HT1080 (cell line): Measurements from ENCODE around the gene ZNF75A. TPM values are rescaled to one million over a fixed set of nuclear protein-coding genes. Genes with fewer than 3 reads are reported as not detected.

Source experiments
- DNase-seq: peaks from one replicate; pipeline ENCODE4 v3.0.0-alpha.2; 2015; ENCODE audit warnings: low read depth
- total RNA-seq: library from RNA; depleted of rRNA; stranded (reverse); fragments of >200 nt; shearing (Covaris generic); gene quantifications from 2 replicates; pipeline ENCODE4 v1.2.3, GENCODE V29; 2014

Gene ZNF75A
- total RNA-seq, 1 experiment from 2014 or later: 12.2 TPM

- DNase-seq: no peak
Measured at GRCh38 chr16:3285131-3285530, 20.2 kb upstream of the ZNF75A start.

DNA sequence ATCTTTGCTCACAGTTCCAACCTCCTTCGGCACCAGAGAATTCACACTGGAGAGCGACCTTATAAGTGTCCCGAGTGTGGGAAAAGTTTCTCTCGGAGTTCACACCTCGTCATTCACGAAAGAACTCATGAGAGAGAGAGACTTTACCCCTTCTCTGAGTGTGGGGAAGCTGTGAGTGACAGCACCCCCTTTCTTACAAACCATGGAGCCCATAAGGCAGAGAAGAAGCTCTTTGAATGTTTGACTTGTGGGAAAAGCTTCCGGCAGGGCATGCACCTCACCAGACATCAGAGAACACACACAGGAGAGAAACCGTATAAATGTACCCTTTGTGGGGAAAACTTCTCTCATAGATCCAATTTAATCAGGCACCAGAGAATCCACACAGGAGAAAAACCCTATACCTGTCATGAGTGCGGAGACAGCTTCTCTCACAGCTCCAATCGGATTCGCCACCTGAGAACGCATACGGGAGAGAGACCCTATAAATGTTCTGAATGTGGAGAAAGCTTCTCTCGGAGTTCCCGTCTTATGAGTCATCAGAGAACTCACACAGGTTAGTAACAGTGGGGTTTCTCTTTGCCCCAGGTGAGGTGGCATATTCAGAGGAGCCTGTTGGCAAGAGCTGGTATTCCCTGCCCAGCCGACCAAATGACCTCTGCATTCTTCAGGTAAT lies 15.2 kb upstream of the ZNF75A start:
- DNase-seq: no peak

DNA sequence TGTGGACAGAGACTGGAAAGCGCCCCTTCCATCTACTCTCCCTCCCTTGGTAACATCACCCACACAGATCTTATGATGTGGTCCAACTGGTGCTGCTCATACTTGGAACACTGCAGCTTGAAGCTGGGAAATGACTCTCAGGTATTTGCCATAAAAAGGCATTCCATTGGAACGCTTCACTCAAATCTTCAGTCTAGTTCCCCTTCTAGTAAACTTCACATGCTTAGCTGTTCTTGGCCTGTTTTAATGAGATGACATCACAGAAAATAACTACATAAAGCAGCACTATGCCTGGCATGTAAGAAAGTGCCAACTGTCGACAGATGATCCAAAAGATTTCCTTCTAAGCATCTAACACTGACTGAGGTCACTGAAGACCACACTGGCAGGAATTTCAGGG lies 12.7 kb upstream of the ZNF75A start:
- DNase-seq: no peak

DNA sequence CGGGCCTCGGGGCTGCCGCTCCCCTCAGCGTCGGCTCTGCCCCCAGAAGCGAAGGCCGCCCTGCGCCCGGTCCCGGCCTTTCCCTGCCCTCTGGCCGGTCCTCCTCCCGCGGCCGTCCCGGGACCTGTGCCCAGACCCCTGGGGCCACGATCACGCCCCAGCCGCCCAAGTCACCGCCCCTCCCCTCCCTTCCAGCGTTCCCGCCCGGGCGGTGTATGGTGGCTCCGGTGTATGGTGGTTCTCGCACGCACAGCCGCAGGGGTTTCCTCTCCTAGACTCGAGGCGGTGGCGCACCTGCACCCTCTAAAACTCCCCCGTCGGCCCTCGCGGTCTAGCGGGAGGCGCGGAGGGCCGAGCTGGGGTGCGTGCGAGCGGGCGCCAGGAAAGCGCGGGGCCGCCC lies 10.1 kb upstream of the ZNF75A start:
- DNase-seq: no peak

DNA sequence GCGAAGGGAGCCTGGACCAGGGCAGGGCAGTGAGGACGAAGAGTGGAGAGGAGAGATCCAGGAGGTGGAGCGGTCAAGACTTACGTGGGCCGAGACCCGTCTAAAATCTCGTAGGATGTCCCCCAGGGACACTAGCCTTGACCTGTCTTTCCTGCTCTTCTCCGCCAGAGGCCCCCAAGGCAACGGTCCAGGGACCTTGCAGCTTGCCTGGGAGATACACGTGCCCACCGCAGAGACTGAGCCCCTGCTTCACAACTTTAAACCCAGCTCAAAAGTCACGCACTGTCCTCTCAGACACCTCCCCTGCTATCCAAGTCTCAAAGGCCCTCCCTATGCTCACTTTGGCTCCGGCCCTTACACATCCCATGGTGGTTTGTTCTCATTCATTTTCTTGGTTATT lies 9.5 kb upstream of the ZNF75A start:
- no peak for DNase-seq

DNA sequence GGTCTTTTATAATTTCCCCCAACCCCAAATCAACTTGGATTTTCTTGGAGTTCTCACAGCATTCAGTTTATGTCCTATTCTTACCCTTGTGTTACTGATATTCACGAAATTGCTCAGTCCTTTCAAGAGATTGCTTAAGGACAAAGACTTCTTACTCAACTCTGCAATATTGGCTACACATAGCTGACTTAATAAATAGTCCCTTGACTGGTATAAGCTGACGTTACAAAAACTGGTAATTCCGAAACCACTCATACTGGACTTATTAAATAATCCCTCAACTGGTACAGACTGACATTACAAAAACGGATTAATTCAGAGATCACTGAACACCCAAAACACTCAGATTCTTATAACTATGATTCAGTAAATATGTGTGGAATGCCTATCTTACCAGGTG lies 927 bp upstream of the ZNF75A start:
- no peak for DNase-seq

DNA sequence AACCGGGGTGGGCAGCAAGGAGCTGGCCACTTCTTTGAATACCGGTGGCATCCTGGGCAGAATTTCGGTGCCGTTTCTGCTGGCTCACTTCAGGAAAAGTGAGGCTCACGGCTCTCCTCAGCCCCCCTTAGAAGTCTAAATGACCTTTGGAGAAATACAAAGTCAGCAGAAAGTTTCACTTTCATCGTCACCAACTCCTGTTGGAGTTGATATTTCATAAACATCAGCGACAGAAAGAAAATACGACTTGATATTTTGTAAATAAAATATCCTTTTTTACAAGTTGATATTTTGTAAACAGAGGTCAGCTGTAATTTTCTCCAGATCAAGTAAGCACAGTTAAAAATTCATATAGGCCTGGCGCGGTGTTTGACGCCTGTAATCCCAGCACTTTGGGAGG lies 781 bp downstream of the ZNF75A start:
- DNase-seq: no peak

DNA sequence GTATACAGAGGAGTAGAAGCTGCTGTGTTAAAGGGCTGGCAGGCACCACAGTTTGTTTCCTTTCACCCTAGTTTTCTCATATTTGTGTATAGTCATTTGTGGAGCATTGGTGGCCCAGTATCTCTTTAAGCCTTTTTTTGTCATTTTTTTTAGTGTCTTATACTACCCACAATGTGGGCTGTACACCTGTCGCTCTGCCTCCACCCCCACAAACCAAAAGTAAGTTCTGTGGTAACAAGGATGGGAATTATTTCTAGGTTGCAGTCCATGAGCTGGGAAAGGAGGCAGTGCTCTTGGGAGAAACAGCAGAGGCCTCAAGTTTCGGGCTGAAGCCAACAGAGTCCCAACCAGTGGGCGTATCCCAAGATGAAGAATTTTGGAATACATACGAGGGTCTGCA lies 6.2 kb downstream of the ZNF75A start:
- no peak for DNase-seq

DNA sequence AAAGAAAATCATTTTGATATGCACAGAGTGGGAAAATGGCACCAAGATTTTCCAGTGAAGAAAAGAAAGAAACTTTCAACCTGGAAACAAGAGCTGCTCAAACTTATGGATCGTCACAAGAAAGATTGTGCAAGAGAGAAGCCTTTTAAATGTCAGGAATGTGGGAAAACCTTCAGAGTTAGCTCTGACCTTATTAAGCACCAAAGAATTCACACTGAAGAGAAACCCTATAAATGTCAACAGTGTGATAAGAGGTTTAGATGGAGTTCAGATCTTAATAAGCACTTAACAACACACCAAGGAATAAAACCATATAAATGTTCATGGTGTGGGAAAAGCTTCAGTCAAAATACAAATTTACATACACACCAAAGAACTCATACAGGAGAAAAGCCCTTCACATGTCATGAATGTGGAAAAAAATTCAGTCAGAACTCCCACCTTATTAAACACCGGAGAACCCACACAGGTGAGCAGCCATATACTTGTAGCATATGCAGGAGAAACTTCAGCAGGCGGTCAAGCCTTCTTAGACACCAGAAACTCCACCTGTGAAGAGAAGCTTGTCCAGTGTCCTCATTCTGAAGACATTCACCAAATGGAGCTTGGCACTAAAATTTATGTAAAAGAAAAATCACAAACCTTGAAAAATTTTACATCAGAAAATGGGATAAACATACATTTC lies 12.2 kb downstream of the ZNF75A start:
- peak; percentile 25 for DNase-seq

- no peak for DNase-seq
Measured at GRCh38 chr16:3321816-3322215, 16.5 kb downstream of the ZNF75A start.

DNA sequence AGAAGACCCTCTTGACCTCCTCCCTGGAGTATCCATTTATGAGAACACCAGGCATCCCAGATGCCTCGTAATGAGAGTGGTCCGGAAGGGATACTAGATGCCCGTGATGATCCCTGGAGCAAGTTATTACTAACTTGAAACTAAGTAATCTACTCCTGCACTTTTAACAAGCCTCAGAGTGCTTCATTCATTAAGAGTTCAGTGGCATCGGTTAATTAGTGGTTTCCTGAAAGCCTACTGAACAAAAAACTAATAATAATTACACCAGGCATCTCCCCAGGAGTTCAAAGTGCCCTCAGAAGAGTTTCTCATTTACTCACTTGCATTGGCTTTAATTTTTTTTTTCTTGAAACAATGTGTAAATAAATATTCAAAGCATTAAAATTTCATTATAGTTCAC lies 22.2 kb downstream of the ZNF75A start:
- no peak for DNase-seq

- DNase-seq: no peak
Measured at GRCh38 chr16:3328104-3328503, 22.8 kb downstream of the ZNF75A start.

DNA sequence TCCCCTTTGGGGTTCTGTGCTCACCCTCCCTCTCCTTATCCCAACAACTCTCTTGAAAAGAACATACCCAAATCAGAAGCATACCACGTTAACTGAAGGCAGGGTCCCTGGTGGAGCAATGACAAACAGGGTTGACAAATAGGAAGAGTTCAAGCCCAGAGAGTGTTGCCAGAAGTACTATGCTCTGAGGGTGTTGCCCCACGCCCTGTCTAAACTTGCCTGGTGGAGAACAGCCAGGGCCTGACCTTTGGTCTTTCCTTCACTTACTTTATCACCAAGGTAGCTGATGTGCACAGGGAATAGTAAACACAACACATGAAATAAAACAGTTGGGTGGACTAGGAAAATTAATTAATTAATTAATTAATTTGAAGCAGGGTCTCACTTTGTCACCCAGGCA lies 23.3 kb downstream of the ZNF75A start:
- DNase-seq: no peak

DNA sequence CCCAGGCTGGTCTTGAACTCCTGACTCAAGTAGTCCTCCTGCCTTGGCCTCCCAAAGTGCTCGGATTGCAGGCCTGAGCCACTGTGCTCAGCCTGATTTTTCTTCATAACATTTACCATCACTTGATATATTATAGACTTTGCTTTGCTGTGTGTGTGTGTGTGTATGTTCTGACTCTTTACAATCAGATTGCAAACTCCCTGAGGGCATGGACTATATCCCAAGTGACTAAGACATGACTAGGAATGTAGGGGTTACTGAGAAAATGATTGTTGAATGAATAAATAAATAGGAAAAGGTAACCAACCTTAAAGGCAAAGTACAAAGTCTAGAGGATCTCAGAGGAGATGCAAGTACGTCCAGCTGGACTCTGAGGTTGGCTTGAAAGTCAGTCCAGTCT lies 40.7 kb downstream of the ZNF75A start:
- no peak for DNase-seq

GRCh38 chr16:3347586-3347985 lies 42.3 kb downstream of the ZNF75A start:
- no peak for DNase-seq

- no peak for DNase-seq
Measured at GRCh38 chr16:3348547-3349167, 43.4 kb downstream of the ZNF75A start.

DNA sequence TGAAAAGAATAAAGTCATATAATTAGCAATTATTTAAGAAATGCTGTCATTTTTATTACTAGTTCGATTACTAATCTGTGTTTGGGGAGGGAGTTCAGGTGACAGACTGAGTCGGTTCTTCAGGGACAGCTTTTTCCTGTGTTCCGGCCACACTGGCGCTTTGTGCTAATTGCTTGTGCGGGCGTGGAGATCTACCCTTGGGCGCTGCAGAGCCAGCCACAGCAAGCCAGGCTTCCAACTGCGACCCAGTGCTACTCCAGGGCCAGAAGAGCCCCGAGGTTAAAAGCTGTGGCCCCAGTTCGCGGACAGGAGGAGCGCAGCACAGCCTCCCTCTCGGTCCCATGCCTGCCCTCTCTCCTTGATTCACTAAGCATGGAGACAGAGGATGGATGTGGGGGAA lies 43.9 kb downstream of the ZNF75A start:
- DNase-seq: no peak

GRCh38 chr16:3355589-3355988 lies 50.3 kb downstream of the ZNF75A start, which contains the start of gene OR2C1:
OR2C1 (plus strand) TSS chr16:3355889; CDS start chr16:3355941, 52 bp downstream.
- DNase-seq: no peak

GRCh38 chr16:3356118-3356517 lies 50.8 kb downstream of the ZNF75A start:
- DNase-seq: peak; percentile 11

DNA sequence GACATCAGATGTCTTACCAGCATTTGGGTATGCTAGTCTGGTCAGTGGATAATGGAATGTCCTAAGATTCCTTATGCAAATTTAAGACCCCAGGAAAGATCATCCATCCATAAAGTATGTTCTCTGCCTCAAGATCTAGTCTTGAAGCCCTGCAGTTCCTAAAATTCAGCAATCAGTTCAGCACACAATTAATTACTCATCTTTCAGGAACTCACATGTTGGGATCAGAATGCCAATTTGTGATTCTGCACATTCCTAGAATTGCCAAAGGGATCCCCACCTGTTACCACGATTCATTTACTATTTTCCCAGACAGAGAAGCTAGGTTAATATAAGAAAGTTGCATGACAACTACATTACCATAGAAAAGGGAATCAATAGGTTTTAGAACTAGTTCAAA lies 53.6 kb downstream of the ZNF75A start:
- no peak for DNase-seq

- no peak for DNase-seq
Measured at GRCh38 chr16:3362931-3363330, 57.6 kb downstream of the ZNF75A start.

- DNase-seq: peak; percentile 21
Measured at GRCh38 chr16:3363793-3364192, 58.5 kb downstream of the ZNF75A start.
